Measurements from ENCODE around the gene CYP1A1. TPM values are rescaled to one million over a fixed set of nuclear protein-coding genes. Genes with fewer than 3 reads are reported as not detected.

The CYP1A1 gene
- total RNA-seq, 1 experiment from 2014 or later, result 0.15 TPM

GRCh38 chr15:74752011-74752410 is 26.7 kb upstream of the CYP1A1 start:
- intact Hi-C loops (cut with micrococcal nuclease; ENCODE audit: unreplicated experiment), result no loop called here
- CTCF ChIA-PET, result no interaction called here

GRCh38 chr15:74750751-74751150 is 25.4 kb upstream of the CYP1A1 start:
- ChIA-PET CTCF (no interaction called here), POLR2A (no interaction called here)
- no peaks in the 10 kb centered on the region for H3K4me1 ChIP-seq (ENCODE audit: control insufficient read depth, insufficient read depth, low read length)
- no peak overlapping the region for H3K4me3 ChIP-seq (ENCODE audit: low read depth in 2 of 2, low read length in 2 of 2)
- intact Hi-C loops (cut with micrococcal nuclease; ENCODE audit: unreplicated experiment) (no loop called here), in situ Hi-C loops (cut with HindIII; ENCODE audit: low pct_unique_long_range_greater_than_20kb, low sequenced_read_pairs) (loop anchor here (25.0 kb wide), 1 partner anchor 113 kb away; no protein-coding TSS in a partner anchor)
- TF ChIP-seq SIN3A (IDR thresholded peaks at IDR 0.05; ENCODE audit: borderline replicate concordance, insufficient read depth, low read depth, low read length), result no peak
- no TSS peak for BruUV-seq (replicated peaks)
- H3K36me3 ChIP-seq (ENCODE audit: control insufficient read depth, insufficient read depth, low read length), result no peaks in the 10 kb centered on the region
- no peaks in the 10 kb centered on the region for H3K9me3 ChIP-seq (ENCODE audit: control insufficient read depth, insufficient read depth, low read depth, low read length)
- DNase-seq (ENCODE audit: low read depth, low spot score), result no peak
- H3K27me3 ChIP-seq (ENCODE audit: control insufficient read depth, insufficient read depth, low read length), result no peaks in the 10 kb centered on the region
- ATAC-seq, result no peak
- H3K27ac ChIP-seq (ENCODE audit: low read length), result no peak overlapping the region

More at GRCh38 chr15:74752011-74752410, 26.7 kb upstream of the CYP1A1 start:
- in situ Hi-C loops (cut with HindIII; ENCODE audit: low pct_unique_long_range_greater_than_20kb, low sequenced_read_pairs), result loop anchor here (25.0 kb wide), 1 partner anchor 115 kb away; no protein-coding TSS in a partner anchor
- Histone ChIP-seq H3K4me3 (ENCODE audit: low read depth in 2 of 2, low read length in 2 of 2) (no peak overlapping the region), H3K9me3 (ENCODE audit: control insufficient read depth, insufficient read depth, low read depth, low read length) (no peaks in the 10 kb centered on the region), H3K36me3 (ENCODE audit: control insufficient read depth, insufficient read depth, low read length) (no peaks in the 10 kb centered on the region), H3K4me1 (ENCODE audit: control insufficient read depth, insufficient read depth, low read length) (no peaks in the 10 kb centered on the region), H3K27me3 (ENCODE audit: control insufficient read depth, insufficient read depth, low read length) (no peaks in the 10 kb centered on the region), H3K27ac (ENCODE audit: low read length) (no peak overlapping the region)
- POLR2A ChIA-PET, result no interaction called here
- TF ChIP-seq SIN3A (IDR thresholded peaks at IDR 0.05; ENCODE audit: borderline replicate concordance, insufficient read depth, low read depth, low read length), result no peak
- TF ChIP-seq CTCF (IDR thresholded peaks at IDR 0.05), result no peak
- no peak for TF ChIP-seq REST (IDR thresholded peaks at IDR 0.05; ENCODE audit: insufficient read depth in 1 of 2, low read depth in 2 of 2, low read length in 1 of 2)
- no peak for TF ChIP-seq TCF7L2 (IDR thresholded peaks at IDR 0.05; ENCODE audit: low read depth, low read length)
- TF ChIP-seq POLR2AphosphoS5 (IDR thresholded peaks at IDR 0.05; ENCODE audit: low read depth, low read length), result no peak
- DNase-seq (ENCODE audit: low read depth, low spot score) (no peak), ATAC-seq (no peak)
- BruUV-seq (replicated peaks), result no TSS peak

GRCh38 chr15:74749832-74750231 is 24.5 kb upstream of the CYP1A1 start:
- Histone ChIP-seq H3K9me3 (ENCODE audit: control insufficient read depth, insufficient read depth, low read depth, low read length) (no peaks in the 10 kb centered on the region), H3K4me1 (ENCODE audit: control insufficient read depth, insufficient read depth, low read length) (no peaks in the 10 kb centered on the region), H3K27ac (ENCODE audit: low read length) (no peak overlapping the region), H3K36me3 (ENCODE audit: control insufficient read depth, insufficient read depth, low read length) (no peaks in the 10 kb centered on the region), H3K27me3 (ENCODE audit: control insufficient read depth, insufficient read depth, low read length) (no peaks in the 10 kb centered on the region), H3K4me3 (ENCODE audit: low read depth in 2 of 2, low read length in 2 of 2) (no peak overlapping the region)
- no TSS peak for BruUV-seq (replicated peaks)
- TF ChIP-seq REST (IDR thresholded peaks at IDR 0.05; ENCODE audit: insufficient read depth in 1 of 2, low read depth in 2 of 2, low read length in 1 of 2) (no peak), SIN3A (IDR thresholded peaks at IDR 0.05; ENCODE audit: borderline replicate concordance, insufficient read depth, low read depth, low read length) (no peak), CTCF (IDR thresholded peaks at IDR 0.05) (no peak), POLR2AphosphoS5 (IDR thresholded peaks at IDR 0.05; ENCODE audit: low read depth, low read length) (no peak), TCF7L2 (IDR thresholded peaks at IDR 0.05; ENCODE audit: low read depth, low read length) (no peak)
- CTCF ChIA-PET, result interaction anchor here (0.8 kb wide), 1 partner anchor 21 kb away, joined by 3 read pairs; no protein-coding TSS in a partner anchor
- ATAC-seq, result no peak
- intact Hi-C loops (cut with micrococcal nuclease; ENCODE audit: unreplicated experiment) (no loop called here), in situ Hi-C loops (cut with HindIII; ENCODE audit: low pct_unique_long_range_greater_than_20kb, low sequenced_read_pairs) (loop anchor here (25.0 kb wide), 1 partner anchor 113 kb away; no protein-coding TSS in a partner anchor)
- POLR2A ChIA-PET, result interaction anchor here (0.6 kb wide), 1 partner anchor 179 kb away, joined by 9 read pairs; no protein-coding TSS in a partner anchor
- DNase-seq (ENCODE audit: low read depth, low spot score), result no peak

All from Panc1 (cell line).